Measurements from ENCODE around the gene SMIM23.

Gene SMIM23

DNA sequence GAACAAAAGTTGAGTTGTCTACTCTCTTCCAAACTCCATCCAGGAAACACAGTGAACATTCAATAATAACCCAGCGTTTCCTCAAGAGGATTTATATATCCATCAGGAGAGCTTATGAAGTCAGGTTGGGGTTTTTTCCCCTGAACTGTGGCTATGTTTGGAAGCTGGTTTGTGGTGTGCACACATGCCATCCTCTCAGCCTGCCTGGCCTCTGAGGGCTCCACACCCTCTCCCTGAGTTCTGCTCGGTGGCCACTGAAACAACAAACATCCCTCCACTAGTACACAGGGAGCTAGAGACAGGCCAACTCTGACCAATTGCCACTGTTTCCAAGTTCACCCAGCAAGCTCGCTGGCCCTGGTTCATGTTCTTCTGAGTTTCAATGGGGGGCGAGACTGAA is 35.7 kb downstream of the SMIM23 start:
- DNase-seq: no peak

DNA sequence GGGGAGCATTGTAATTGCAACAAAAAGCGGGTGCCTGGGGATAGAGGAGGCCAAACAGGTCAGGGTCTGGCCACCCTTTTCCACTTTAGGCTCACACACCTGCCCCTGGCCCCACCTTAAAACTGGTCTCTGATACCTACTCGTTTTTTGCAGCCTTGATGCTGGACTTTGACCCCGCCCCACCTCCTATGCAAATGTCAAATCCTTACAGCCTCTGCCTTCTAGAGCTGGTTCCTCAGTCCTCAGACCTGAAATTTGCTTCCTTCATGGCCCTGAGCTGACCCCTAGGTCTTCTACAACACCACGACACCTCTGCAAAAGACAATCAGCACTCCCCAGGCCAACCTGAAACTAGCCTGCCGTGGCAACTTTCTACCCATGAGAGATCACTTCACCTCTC is 37.7 kb downstream of the SMIM23 start:
- no peak for DNase-seq

GRCh38 chr5:171825051-171825450 is 39.4 kb downstream of the SMIM23 start:
- DNase-seq: no peak

DNA sequence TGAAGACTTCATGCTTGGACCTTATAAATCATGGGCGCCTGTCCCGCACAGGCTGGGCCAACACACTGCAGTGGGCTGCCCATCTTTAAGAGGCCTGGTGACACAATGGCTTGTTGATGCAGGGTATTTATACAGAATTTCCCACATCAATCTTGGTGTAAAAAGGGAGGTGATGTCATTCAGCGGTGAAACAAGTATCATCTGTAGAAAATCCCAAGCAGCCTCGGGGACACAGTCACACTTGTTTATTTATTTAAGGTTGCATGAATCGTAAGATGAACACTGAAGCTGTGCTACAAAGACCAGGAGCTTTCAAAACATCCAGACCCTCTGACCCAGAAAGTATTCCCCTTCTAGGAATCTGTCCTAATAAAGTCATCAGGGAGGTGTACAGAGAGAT is 40.5 kb downstream of the SMIM23 start:
- no peak for DNase-seq

- no peak for DNase-seq
These were observed 41.5 kb downstream of the SMIM23 start for GRCh38 chr5:171827162-171827561.

- no peak for DNase-seq
These were observed 45.1 kb downstream of the SMIM23 start for GRCh38 chr5:171830686-171831085.

- DNase-seq: no peak
These were observed 47.2 kb downstream of the SMIM23 start for GRCh38 chr5:171832775-171833174.

DNA sequence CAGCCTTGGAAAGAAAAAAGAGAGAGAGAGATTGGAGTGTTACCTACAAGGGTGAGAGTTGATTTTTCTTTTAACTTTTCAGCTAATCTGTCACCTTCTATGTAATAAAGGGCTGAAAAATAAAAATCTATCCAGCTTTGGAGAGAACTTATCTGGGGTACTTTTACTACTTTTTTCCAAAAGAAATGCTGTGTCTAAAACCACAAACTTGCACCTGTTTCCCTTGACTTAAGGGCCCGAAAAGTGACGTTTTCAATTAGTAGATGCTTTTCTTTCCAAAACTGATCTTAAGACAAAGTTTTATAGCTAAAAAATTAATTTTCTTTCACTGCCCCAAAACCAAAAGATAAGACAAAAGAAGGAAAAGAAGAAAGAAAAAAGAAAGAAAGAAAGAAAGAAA is 48.8 kb downstream of the SMIM23 start:
- no peak for DNase-seq

- no peak for DNase-seq
These were observed 49.4 kb downstream of the SMIM23 start for GRCh38 chr5:171835066-171835465.

- no peak for DNase-seq
These were observed 51.9 kb downstream of the SMIM23 start for GRCh38 chr5:171837522-171837921.

GRCh38 chr5:171838066-171838465 is 52.4 kb downstream of the SMIM23 start:
- no peak for DNase-seq

GRCh38 chr5:171839112-171839511 is 53.5 kb downstream of the SMIM23 start:
- DNase-seq: no peak

GRCh38 chr5:171840066-171840465 is 54.4 kb downstream of the SMIM23 start:
- DNase-seq: peak in 2 of 3 experiments; percentile 14 to 53

Measured in NCI-H1417 (cell line).